Activated CD8-positive, alpha-beta T cell treated with anti-CD3 and anti-CD28 coated beads, Interleukin-2, amount 10 ng/mL, durations not matched to agents 7 days and 5 days (primary cell): ENCODE data around the gene TMEM271. TPM values are rescaled to one million over a fixed set of nuclear protein-coding genes. Genes with fewer than 3 reads are reported as not detected.

Experiments used
- ATAC-seq: fragments of 150-1000 bp; cut with Tn5 transposase; one replicate; pipeline ENCODE4 v1.10.0; 2021; ENCODE audit warnings: moderate library complexity
- CTCF ChIA-PET: fragments of 350-600 bp; sonication (Branson Sonifier 250); formaldehyde crosslinking; loops from one replicate; lab custom pipeline; 2021; ENCODE audit warnings: antibody characterized with exemption; lab: Charles Lee
- POLR2A ChIA-PET: fragments of 350-600 bp; sonication (Branson Sonifier 250); formaldehyde crosslinking; loops from one replicate; lab custom pipeline; 2021; ENCODE audit warnings: antibody characterized with exemption; lab: Charles Lee
- DNase-seq: peaks from one replicate; pipeline ENCODE4 v3.0.0-alpha.2; 2020
- H3K27ac Mint-ChIP-seq: one replicate; pipeline ENCODE4 v1.8.0; 2021; ENCODE audit warnings: mild to moderate bottlenecking, mixed read lengths
- H3K27me3 Mint-ChIP-seq: one replicate; pipeline ENCODE4 v1.8.0; 2021; ENCODE audit warnings: low read depth, mixed read lengths
- H3K36me3 Mint-ChIP-seq: one replicate; pipeline ENCODE4 v1.8.0; 2021; ENCODE audit warnings: low read depth, mixed read lengths
- H3K4me1 Mint-ChIP-seq: one replicate; pipeline ENCODE4 v1.8.0; 2021; ENCODE audit warnings: low read depth, mixed read lengths
- H3K4me3 Mint-ChIP-seq: one replicate; pipeline ENCODE4 v1.8.0; 2021; ENCODE audit warnings: mild to moderate bottlenecking, mixed read lengths
- H3K9me3 Mint-ChIP-seq: one replicate; pipeline ENCODE4 v1.8.0; 2022; ENCODE audit warnings: mixed read lengths; ENCODE audit not compliant: insufficient read depth
- total RNA-seq, 2 experiments: library from RNA; stranded (reverse); gene quantifications; one replicate each; pipeline ENCODE4 v1.2.3, GENCODE V29; 2021

TMEM271 gene
- total RNA-seq, 2 experiments from 2014 or later: not detected

DNA sequence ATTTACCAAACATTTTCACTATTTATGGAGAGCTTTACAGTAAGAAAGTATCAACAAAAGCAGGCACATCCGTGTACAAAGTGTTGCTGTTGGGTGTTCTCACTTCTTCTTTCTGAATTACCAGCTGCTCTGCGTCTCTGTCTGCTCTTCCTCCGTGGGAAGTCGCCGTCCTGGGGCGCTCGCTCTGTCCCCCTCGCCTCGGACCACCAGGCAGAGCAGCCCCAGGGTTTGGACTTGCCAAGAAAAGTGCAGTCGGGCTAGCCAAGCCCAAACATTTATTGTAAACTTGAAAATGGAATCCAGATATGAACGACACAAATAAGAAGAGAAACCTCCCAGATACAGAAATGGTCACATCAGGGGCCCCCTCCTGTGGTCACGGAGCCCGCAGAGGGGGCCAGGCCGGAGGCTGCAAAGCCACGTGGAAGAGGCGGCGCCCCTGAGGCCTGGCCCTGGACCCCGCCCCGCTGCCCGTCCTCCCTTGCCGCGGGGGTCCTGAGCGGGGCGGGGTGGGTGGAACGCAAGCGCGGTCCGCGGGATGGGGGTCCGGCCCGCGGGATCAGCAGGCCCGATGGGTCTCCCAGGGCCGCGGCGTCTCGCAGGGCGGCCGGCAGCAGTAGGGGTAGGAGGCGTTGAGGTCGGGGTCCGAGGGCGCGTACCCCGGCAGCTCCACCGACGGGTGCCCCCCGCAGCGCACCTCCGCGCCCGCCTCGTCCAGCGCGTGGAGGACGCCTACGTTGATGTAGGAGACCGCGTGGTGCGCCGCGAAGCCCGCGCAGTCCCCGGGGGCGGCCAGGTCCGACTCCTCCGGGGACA, 1.5 kb downstream of the TMEM271 start:
- no peak for ATAC-seq
- H3K4me3 Mint-ChIP-seq: peak overlapping the region; percentile 45
- ChIA-PET POLR2A (no interaction called here), CTCF (no interaction called here)
- H3K4me1 Mint-ChIP-seq: peaks cover 12% of the 10 kb centered on the region
- no peaks in the 10 kb centered on the region for H3K9me3 Mint-ChIP-seq
- DNase-seq: no peak
- peaks cover 15% of the 10 kb centered on the region for H3K36me3 Mint-ChIP-seq
- peaks cover 45% of the 10 kb centered on the region for H3K27me3 Mint-ChIP-seq
- H3K27ac Mint-ChIP-seq: peak overlapping the region; percentile 32

DNA sequence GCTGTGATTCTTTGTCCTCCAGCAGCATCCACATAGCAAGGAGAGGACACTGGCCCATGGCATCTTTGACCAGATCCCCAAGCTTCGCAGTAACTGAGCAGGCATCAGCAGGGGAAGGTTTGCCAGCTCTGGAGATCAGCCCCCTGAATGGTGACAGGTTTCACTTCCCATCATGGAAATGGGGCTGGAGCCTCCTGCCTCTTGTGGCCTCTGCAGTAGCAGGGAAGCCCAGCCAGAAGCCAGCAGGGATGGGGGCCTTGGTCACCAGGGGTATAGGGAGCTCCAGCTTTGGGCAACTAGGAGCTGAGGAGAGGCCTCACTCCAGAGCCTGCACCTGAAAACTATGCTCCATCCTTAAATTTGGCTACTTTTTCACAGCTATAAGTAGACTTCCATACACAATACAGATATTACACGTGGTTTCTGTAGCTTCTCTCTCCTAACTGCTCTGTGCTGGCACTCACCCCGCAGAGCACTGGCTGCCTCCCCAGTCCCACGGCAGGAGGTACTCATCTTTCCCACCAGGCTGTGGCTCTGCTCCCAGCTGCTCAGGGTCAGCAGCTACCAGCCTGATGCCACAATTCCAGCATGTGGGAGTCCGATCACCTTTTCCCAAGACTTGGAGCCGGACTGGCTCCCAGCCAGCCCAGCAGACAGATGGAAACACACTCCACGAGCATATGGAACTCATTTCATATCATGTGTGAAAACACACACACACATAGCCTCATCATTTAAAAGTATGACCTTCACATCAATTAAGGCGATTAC, 2.8 kb downstream of the TMEM271 start:
- H3K27ac Mint-ChIP-seq: no peak overlapping the region
- peaks cover 12% of the 10 kb centered on the region for H3K4me1 Mint-ChIP-seq
- H3K4me3 Mint-ChIP-seq: no peak overlapping the region
- peaks cover 15% of the 10 kb centered on the region for H3K36me3 Mint-ChIP-seq
- DNase-seq: no peak
- no peak for ATAC-seq
- no peaks in the 10 kb centered on the region for H3K9me3 Mint-ChIP-seq
- peaks cover 34% of the 10 kb centered on the region for H3K27me3 Mint-ChIP-seq
- POLR2A ChIA-PET: no interaction called here
- CTCF ChIA-PET: no interaction called here

GRCh38 chr4:572594-572993, 3.5 kb downstream of the TMEM271 start:
- H3K36me3 Mint-ChIP-seq: peaks cover 11% of the 10 kb centered on the region
- no peak for ATAC-seq
- H3K4me1 Mint-ChIP-seq: peaks cover 6% of the 10 kb centered on the region
- H3K27ac Mint-ChIP-seq: no peak overlapping the region
- CTCF ChIA-PET: no interaction called here
- DNase-seq: no peak
- no peak overlapping the region for H3K4me3 Mint-ChIP-seq
- H3K9me3 Mint-ChIP-seq: no peaks in the 10 kb centered on the region
- POLR2A ChIA-PET: no interaction called here
- H3K27me3 Mint-ChIP-seq: peaks cover 27% of the 10 kb centered on the region

GRCh38 chr4:571838-572572, 4.1 kb downstream of the TMEM271 start:
- peaks cover 9% of the 10 kb centered on the region for H3K36me3 Mint-ChIP-seq
- H3K4me1 Mint-ChIP-seq: peaks cover 1% of the 10 kb centered on the region
- peaks cover 24% of the 10 kb centered on the region for H3K27me3 Mint-ChIP-seq
- no peak overlapping the region for H3K4me3 Mint-ChIP-seq
- CTCF ChIA-PET: interaction anchor here (0.5 to 0.7 kb wide), 2 partner anchors 123 to 142 kb away, joined by 3 read pairs; no protein-coding TSS in a partner anchor
- POLR2A ChIA-PET: no interaction called here
- DNase-seq (no peak), ATAC-seq (no peak)
- no peaks in the 10 kb centered on the region for H3K9me3 Mint-ChIP-seq
- H3K27ac Mint-ChIP-seq: no peak overlapping the region

DNA sequence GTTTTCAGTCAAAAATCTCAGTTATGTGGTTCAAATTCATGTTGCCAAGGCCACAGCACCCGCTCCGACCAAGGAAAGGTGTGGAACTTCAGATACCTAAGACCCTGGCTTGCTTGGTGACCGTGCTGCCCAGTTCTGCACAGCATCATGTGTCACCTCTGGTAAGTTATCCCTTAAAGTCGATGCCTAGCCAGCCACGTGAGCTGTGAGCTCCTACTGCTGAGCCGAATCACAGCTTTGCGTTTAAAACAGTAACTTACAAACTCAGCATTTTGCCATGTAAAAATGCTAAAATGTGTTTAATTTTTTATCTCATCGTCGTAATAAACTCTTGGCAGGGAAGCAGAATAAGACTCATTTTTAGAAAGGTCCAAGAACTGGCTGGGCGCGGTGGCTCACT, 5.3 kb downstream of the TMEM271 start:
- no peak overlapping the region for H3K27ac Mint-ChIP-seq
- H3K4me1 Mint-ChIP-seq: no peaks in the 10 kb centered on the region
- H3K27me3 Mint-ChIP-seq: peaks cover 19% of the 10 kb centered on the region
- H3K4me3 Mint-ChIP-seq: no peak overlapping the region
- DNase-seq (no peak), ATAC-seq (no peak)
- ChIA-PET CTCF (no interaction called here), POLR2A (no interaction called here)
- H3K36me3 Mint-ChIP-seq: peaks cover 7% of the 10 kb centered on the region
- H3K9me3 Mint-ChIP-seq: no peaks in the 10 kb centered on the region

GRCh38 chr4:569958-570667, 6.0 kb downstream of the TMEM271 start:
- ATAC-seq (no peak), DNase-seq (no peak)
- Mint-ChIP-seq H3K36me3 (peaks cover 7% of the 10 kb centered on the region), H3K4me1 (no peaks in the 10 kb centered on the region), H3K27me3 (peaks cover 19% of the 10 kb centered on the region), H3K9me3 (no peaks in the 10 kb centered on the region), H3K27ac (no peak overlapping the region), H3K4me3 (no peak overlapping the region)
- POLR2A ChIA-PET: no interaction called here
- CTCF ChIA-PET: no interaction called here

DNA sequence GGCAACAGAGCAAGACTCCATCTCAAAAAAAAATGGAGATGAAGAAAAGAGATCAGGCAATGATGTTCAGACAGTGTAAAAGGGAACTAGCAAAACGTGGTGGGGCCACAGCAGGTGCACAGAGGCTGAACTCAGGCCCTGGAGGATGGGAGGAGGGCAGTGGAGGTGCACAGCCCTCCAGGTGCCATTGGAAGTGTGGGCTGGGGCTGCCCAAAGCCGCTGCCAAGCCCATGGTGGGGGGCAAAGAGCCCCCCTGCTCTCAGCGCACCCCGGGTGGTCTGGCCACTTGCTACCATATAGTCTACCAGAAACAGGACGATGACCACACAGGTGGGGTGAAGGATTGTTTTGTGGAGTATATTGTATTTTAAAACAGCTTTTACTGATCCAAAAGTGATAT, 7.1 kb downstream of the TMEM271 start:
- peaks cover 2% of the 10 kb centered on the region for H3K36me3 Mint-ChIP-seq
- H3K27ac Mint-ChIP-seq: no peak overlapping the region
- ATAC-seq (no peak), DNase-seq (no peak)
- no peaks in the 10 kb centered on the region for H3K4me1 Mint-ChIP-seq
- CTCF ChIA-PET: no interaction called here
- no peak overlapping the region for H3K4me3 Mint-ChIP-seq
- POLR2A ChIA-PET: no interaction called here
- H3K27me3 Mint-ChIP-seq: peaks cover 15% of the 10 kb centered on the region
- no peaks in the 10 kb centered on the region for H3K9me3 Mint-ChIP-seq

DNA sequence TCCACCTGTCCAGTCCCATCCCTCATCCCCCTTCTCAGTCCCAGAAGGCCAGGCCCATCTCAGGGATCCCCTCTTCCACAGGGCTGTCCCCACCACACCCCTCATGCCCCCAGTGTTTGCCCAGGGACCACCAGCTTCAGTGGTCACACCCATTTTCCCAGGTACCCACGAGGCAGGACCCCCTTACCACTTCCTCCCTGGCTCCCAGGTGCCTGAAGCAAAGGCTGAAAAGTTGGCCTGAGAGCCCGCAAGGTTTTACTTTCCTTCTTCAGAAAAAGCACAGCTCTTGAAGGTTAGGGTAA, 7.8 kb downstream of the TMEM271 start:
- DNase-seq (no peak), ATAC-seq (no peak)
- Mint-ChIP-seq H3K9me3 (peaks cover 2% of the 10 kb centered on the region), H3K36me3 (no peaks in the 10 kb centered on the region), H3K4me3 (no peak overlapping the region), H3K27me3 (peaks cover 9% of the 10 kb centered on the region), H3K4me1 (no peaks in the 10 kb centered on the region), H3K27ac (no peak overlapping the region)
- POLR2A ChIA-PET: no interaction called here
- CTCF ChIA-PET: no interaction called here

DNA sequence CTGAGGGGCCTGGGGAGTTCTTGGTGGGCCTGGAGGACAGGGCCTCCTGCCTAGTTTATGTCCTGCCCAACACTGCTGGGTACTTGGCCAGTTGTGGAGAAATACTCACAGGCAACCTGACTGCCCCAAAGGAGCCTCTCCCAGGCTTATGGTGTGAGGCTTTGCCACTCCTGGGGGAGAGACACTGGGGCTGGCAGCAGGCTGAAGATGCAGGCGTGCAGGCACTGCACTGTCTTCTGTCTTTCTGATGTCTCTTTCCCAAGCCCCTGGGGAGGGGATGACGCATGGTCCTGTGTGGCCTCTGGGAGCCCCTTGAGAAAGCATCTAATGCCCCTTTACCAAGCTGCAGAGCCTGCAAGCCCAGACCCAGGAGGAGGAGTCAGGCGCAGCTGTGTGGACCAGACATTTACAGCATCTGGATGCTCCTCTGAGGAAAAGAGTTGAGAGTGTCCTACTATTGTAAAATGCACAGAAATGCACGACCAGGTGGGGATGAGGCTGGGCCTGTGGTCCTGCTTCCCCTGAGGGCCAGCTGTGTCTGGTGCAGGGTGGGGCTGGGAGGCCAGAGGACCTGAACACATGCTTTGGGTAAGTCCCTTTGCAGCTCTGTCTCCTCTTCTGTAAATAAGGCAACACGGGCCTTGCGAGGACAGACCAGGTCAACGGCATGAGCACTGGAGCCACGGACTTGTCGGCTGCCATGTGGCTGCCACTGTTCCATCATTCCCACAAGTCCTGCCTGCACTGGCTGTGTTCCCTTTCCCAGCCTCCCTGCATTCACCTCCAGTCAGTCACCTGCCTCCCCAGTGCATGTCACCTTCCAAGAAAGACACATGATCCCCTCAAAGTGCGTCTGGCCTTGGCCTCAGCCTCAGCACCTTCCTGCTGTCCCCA, 8.4 kb downstream of the TMEM271 start:
- Mint-ChIP-seq H3K27ac (no peak overlapping the region), H3K4me3 (no peak overlapping the region), H3K36me3 (no peaks in the 10 kb centered on the region), H3K4me1 (no peaks in the 10 kb centered on the region), H3K9me3 (peaks cover 4% of the 10 kb centered on the region), H3K27me3 (peaks cover 7% of the 10 kb centered on the region)
- no peak for ATAC-seq
- no peak for DNase-seq
- POLR2A ChIA-PET: no interaction called here
- CTCF ChIA-PET: no interaction called here

GRCh38 chr4:566508-567295, 9.4 kb downstream of the TMEM271 start:
- Mint-ChIP-seq H3K4me1 (no peaks in the 10 kb centered on the region), H3K27ac (no peak overlapping the region), H3K27me3 (peaks cover under 1% of the 10 kb centered on the region), H3K36me3 (no peaks in the 10 kb centered on the region), H3K9me3 (peaks cover 4% of the 10 kb centered on the region), H3K4me3 (no peak overlapping the region)
- DNase-seq (no peak), ATAC-seq (no peak)
- ChIA-PET CTCF (no interaction called here), POLR2A (no interaction called here)
